HEK293T (cell line): Measurements from ENCODE around the gene RBM15.

Experiments
- CTCF ChIA-PET: fragments of 350-600 bp; formaldehyde crosslinking; extraction: SDS; loops from one replicate; lab custom pipeline; 2021; ENCODE audit warnings: antibody characterized with exemption, inconsistent platforms; lab: Yijun Ruan, JAX
- POLR2A ChIA-PET: fragments of 350-600 bp; formaldehyde crosslinking; extraction: SDS; loops from one replicate; lab custom pipeline; 2020; ENCODE audit warnings: antibody characterized with exemption, inconsistent platforms; lab: Yijun Ruan, JAX
- DNase-seq: peaks from one replicate; pipeline ENCODE4 v3.0.0; 2012; ENCODE audit warnings: mixed read lengths; ENCODE audit errors: extremely low spot score
- ARNT ChIP-seq: fragments of 450-650 bp; IDR thresholded peaks from 2 replicates; pipeline ENCODE4 v1.6.1; 2017; ENCODE audit warnings: mild to moderate bottlenecking
- BHLHE40 ChIP-seq: fragments of 450-650 bp; IDR thresholded peaks from 2 replicates; pipeline ENCODE4 v1.6.1; 2016; ENCODE audit warnings: mild to moderate bottlenecking, moderate library complexity, borderline replicate concordance
- CTBP1 ChIP-seq: fragments of 450-650 bp; IDR thresholded peaks from 2 replicates; pipeline ENCODE4 v1.6.1; 2016; ENCODE audit warnings: borderline replicate concordance
- ELF4 ChIP-seq: fragments of 450-650 bp; IDR thresholded peaks from 2 replicates; pipeline ENCODE4 v1.6.1; 2017; ENCODE audit warnings: antibody characterized with exemption
- FOXA1 ChIP-seq: fragments of 450-650 bp; IDR thresholded peaks from 2 replicates; pipeline ENCODE4 v1.6.1; 2016; ENCODE audit warnings: mild to moderate bottlenecking
- FOXK2 ChIP-seq: fragments of 450-650 bp; IDR thresholded peaks from 2 replicates; pipeline ENCODE4 v1.6.1; 2016; ENCODE audit warnings: mild to moderate bottlenecking
- FOXM1 ChIP-seq: fragments of 450-650 bp; IDR thresholded peaks from 2 replicates; pipeline ENCODE4 v1.6.1; 2017; ENCODE audit warnings: mild to moderate bottlenecking, borderline replicate concordance
- HDGF ChIP-seq: fragments of 450-650 bp; IDR thresholded peaks from 2 replicates; pipeline ENCODE4 v1.6.1; 2017; ENCODE audit warnings: antibody characterized with exemption, borderline replicate concordance
- L3MBTL2 ChIP-seq: fragments of 450-650 bp; conservative IDR thresholded peaks from 2 replicates; pipeline ENCODE4 v1.6.1; 2016; ENCODE audit warnings: mild to moderate bottlenecking
- LEF1 ChIP-seq: fragments of 450-650 bp; IDR thresholded peaks from 2 replicates; pipeline ENCODE4 v1.6.1; 2017; ENCODE audit warnings: mild to moderate bottlenecking, borderline replicate concordance
- NFRKB ChIP-seq: fragments of 450-650 bp; IDR thresholded peaks from 2 replicates; pipeline ENCODE4 v1.6.1; 2016; ENCODE audit warnings: mild to moderate bottlenecking, moderate library complexity
- PKNOX1 ChIP-seq: fragments of 450-650 bp; IDR thresholded peaks from 2 replicates; pipeline ENCODE4 v1.6.1; 2016
- SP1 ChIP-seq: fragments of 450-650 bp; IDR thresholded peaks from 2 replicates; pipeline ENCODE4 v1.6.1; 2017
- SUZ12 ChIP-seq: fragments of 450-650 bp; IDR thresholded peaks from 2 replicates; pipeline ENCODE4 v1.6.1; 2016; ENCODE audit warnings: mild to moderate bottlenecking
- TARDBP ChIP-seq: fragments of 450-650 bp; IDR thresholded peaks from 2 replicates; pipeline ENCODE4 v1.6.1; 2016
- ZNF384 ChIP-seq: fragments of 450-650 bp; IDR thresholded peaks from 2 replicates; pipeline ENCODE4 v1.6.1; 2016

The RBM15 gene

DNA sequence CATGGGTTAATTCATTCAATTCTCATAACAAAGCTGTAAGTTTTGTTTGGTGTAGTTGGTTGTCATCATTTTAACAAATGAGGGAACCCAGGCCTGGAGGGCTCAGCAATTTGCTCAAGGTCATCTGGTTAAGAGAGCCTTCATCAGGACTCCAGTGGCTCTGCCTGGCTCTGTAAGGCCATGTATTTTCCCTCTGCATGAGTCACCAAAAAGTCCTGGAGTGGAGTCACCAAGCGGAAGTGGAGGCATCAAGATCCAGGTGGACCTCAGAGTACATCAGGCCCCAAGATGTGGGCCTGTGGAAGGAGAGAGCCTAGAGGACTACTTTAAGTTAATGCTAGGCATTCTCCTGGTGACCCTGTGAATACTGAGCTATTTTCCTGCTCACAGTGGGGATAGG is 30.0 kb upstream of the RBM15 start:
- ChIA-PET CTCF (interaction anchor here (0.8 to 15.2 kb wide), 3 partner anchors 103 to 186 kb away, joined by 3 to 382 read pairs (median 3); partner anchors contain the start of gene KCNC4), POLR2A (interaction anchor here (0.9 to 1.9 kb wide), 5 partner anchors 10 to 100 kb away, joined by 3 to 13 read pairs (median 3); partner anchors contain the start of genes KCNC4 and RBM15)
- no peak for DNase-seq

GRCh38 chr1:110309767-110310166 is 29.4 kb upstream of the RBM15 start:
- POLR2A ChIA-PET: interaction anchor here (0.6 to 1.9 kb wide), 9 partner anchors 9 to 102 kb away, joined by 3 to 13 read pairs (median 4); partner anchors contain the start of genes KCNC4 and RBM15
- CTCF ChIA-PET: interaction anchor here (0.8 to 15.2 kb wide), 5 partner anchors 103 to 185 kb away, joined by 3 to 382 read pairs (median 3); partner anchors contain the start of gene KCNC4
- TF ChIP-seq CTBP1 (no peak), BHLHE40 (no peak), PKNOX1 (no peak), L3MBTL2 (no peak), HDGF (no peak)
- no peak for DNase-seq

More for the DNA sequence above, 30.0 kb upstream of the RBM15 start:
- no peak for TF ChIP-seq FOXK2
- TF ChIP-seq ARNT: no peak
- no peak for TF ChIP-seq TARDBP
- no peak for TF ChIP-seq PKNOX1
- TF ChIP-seq NFRKB: no peak

GRCh38 chr1:110310300-110310699 is 28.9 kb upstream of the RBM15 start:
- TF ChIP-seq NFRKB (no peak), FOXM1 (no peak), PKNOX1 (no peak), HDGF (no peak)
- ChIA-PET CTCF (interaction anchor here (0.6 to 15.2 kb wide), 5 partner anchors 20 to 184 kb away, joined by 3 to 382 read pairs (median 3); partner anchors contain the start of gene KCNC4), POLR2A (interaction anchor here (0.6 to 1.9 kb wide), 8 partner anchors 8 to 103 kb away, joined by 3 to 13 read pairs (median 4); partner anchors contain the start of genes KCNC4 and RBM15)
- DNase-seq: no peak

DNA sequence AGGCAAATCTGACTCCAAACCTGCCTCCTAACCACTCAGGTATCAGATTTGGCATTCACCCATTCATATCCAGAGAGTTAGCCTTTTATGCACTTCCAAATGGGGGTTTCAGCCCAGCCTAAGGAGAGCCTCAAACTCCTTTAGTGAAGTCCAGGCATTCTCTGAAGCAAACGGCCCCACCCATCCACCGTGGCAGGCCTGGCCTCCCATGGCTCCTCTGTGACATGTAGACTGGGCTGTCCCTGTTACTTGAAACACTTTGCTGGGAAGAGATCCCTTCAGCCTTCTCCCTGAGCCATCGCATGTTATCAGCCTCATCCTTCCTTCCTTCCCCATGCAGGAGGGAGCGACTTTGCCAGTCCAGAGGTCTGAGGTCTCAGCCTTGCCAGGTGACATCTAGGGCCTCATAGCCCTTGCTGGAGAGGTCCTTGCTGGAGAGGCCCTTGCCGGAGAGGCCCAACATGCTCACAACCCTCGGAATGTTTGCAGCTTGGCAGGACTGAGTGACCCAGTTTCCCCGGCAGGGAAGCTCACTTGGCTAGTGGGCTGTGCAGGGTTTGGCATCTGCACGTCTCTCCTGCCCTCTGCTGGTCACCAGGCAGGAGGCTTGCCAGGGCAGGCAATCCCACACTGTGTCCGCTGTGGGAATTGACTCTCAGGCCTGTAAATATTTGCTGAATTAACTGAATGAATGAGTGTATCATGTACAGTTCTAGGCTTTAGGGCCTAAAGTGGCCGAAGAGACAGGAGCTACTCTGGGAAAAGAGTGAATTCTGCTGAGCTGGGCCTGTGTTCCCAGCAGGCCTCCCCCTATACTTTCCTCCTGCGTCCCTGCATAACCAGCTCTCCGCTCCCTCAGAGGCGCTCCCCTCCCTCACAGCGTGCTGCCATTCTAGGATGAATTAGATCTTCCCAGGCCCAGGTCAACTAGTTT is 26.7 kb upstream of the RBM15 start:
- ChIA-PET CTCF (interaction anchor here (0.6 to 15.2 kb wide), 18 partner anchors 8 to 183 kb away, joined by 4 to 382 read pairs (median 6); partner anchors contain the start of genes KCNC4 and RBM15), POLR2A (interaction anchor here (1.3 to 1.7 kb wide), 3 partner anchors 26 to 104 kb away, joined by 6 to 12 read pairs (median 10); partner anchors contain the start of genes KCNC4 and RBM15)
- no peak for TF ChIP-seq PKNOX1
- TF ChIP-seq ZNF384: no peak
- TF ChIP-seq FOXA1: no peak
- TF ChIP-seq SUZ12: no peak
- TF ChIP-seq L3MBTL2: no peak
- no peak for TF ChIP-seq CTBP1
- no peak for TF ChIP-seq LEF1
- no peak for TF ChIP-seq TARDBP
- no peak for TF ChIP-seq FOXM1
- no peak for TF ChIP-seq FOXK2
- DNase-seq: peak; percentile 90

- CTCF ChIA-PET: interaction anchor here (0.8 to 15.2 kb wide), 4 partner anchors 21 to 179 kb away, joined by 3 to 382 read pairs (median 5); partner anchors contain the start of gene KCNC4
Observed at GRCh38 chr1:110316735-110317134, 22.4 kb upstream of the RBM15 start.

DNA sequence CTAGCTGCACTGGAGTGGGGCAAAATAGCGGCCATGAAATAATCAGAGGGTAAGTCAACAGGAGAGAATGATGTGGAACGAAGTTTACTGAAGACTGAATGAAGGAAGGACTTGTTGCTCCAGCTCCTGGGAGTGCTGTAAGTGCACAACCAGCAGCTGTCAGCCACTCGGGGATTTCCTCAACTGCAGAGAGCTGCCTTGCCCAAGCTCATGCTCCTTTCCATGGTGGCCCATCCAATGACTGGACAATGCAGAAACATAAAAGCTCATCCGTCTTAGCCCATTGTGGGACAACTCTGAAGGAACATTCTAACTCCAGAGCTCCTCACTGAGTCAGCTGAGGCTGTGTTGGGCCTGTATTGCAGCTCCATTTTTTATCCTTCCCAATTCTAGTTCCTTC is 21.1 kb upstream of the RBM15 start:
- ChIA-PET CTCF (interaction anchor here (0.6 to 15.2 kb wide), 5 partner anchors 20 to 138 kb away, joined by 3 to 382 read pairs (median 3); partner anchors contain the start of gene KCNC4), POLR2A (interaction anchor here (0.6 to 2.4 kb wide), 3 partner anchors 8 to 110 kb away, joined by 3 to 10 read pairs (median 5); partner anchors contain the start of gene RBM15)
- TF ChIP-seq LEF1 (no peak), FOXK2 (no peak), ZNF384 (no peak), TARDBP (no peak), L3MBTL2 (no peak), FOXA1 (no peak), SP1 (no peak), SUZ12 (no peak), CTBP1 (no peak), ARNT (no peak), NFRKB (no peak)
- no peak for DNase-seq

More at GRCh38 chr1:110316735-110317134, 22.4 kb upstream of the RBM15 start:
- TF ChIP-seq NFRKB (no peak), SUZ12 (no peak), FOXK2 (no peak), ELF4 (no peak), FOXM1 (no peak), TARDBP (no peak)
- POLR2A ChIA-PET: interaction anchor here (2.4 kb wide), 1 partner anchor 22 kb away, joined by 10 read pairs; the partner anchor contains the start of gene RBM15
- no peak for DNase-seq
